Smooth muscle cell of the coronary artery (primary cell): ENCODE data around the gene CDC14B. TPM values are rescaled to one million over a fixed set of nuclear protein-coding genes. Genes with fewer than 3 reads are reported as not detected.

Experiments used
- total RNA-seq: library from RNA; depleted of rRNA; stranded (reverse); fragments of >200 nt; gene quantifications from 2 replicates; pipeline ENCODE4 v1.2.3, GENCODE V29; 2014; ENCODE audit warnings: low replicate concordance

Gene CDC14B
- 13.5 and 62.1 TPM in 2 replicates for total RNA-seq

DNA sequence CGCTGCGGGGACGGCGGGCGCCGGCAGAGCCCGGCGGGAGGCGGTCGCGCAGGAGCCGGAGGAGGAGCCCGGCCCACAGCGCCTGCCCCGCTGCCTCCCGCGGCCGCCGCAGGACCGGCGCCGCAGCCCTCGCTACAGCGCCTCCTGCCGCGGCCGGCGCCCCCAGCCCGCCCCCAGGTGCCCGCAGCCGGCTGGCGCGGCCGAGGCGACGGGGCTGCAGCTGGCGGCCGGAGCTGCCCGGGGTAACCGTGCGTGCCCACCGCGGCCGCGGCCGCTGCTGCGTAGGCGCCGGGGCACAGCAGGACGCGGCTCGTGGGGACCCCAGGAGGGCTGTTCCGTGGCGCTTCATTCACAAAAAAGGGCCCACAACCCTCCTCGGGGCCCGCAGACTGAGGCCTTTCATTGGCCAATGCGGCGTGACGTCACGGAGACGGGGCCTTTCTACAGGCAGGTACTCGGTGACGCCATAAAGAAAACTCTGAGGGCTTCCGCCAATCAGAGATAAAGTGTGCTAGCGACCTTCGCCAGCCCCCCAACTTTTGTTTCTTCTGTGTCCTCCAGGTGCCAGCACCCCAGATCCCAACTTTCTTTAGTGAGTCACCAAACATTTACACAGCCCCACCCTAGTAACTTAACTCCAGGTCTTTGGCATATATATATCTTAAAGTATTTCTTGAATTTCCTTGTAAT is at the start of gene CDC14B:
TSS of gene CDC14B (minus strand) at position 353 of the 690 bp plus-strand sequence. CDS start 465 bp downstream, outside the sequence.

DNA sequence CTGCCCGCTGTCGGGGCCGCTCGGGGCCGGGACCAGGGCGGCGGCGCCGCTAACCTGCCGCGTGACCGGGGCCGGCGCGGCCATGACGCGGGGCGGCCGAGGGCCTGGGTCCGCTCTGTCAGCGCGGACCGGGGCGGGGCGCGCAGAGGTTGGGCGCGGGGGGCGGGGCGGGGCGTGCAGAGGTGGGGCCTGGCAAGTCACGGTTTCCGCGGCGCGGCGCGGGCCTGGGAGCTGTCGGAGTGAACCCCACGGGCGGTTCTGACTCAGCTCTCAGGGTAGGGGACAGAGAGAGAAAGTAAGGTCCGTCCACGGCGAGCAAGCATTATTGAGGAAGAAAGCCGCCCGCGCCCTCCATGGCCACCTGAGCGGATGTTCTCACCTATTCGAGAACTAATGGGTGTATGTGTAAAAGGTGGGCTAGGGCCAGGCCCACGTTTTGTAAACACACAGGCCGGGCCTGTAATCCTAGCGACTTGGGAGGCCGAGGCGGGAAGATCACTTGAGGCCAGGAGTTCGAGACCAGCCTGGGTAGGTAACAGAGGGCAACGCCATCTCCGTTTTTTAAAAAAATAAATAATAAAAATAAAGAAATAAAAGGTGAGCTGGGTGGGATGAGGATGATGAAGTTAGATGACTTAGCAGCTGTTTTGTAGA is 35.7 kb upstream of the CDC14B start, which contains the start of gene PRXL2C:
TSS of gene PRXL2C (minus strand) at position 120 of the 654 bp plus-strand sequence. CDS start at position 84, 36 bp downstream.

Other genes starting within 250 kb of the CDC14B start
- gene SLC35D2, start 236.1 kb downstream of the CDC14B start, total RNA-seq: 8.1 and 12.8 TPM in 2 replicates
- gene ZNF367, start 201.5 kb downstream of the CDC14B start, total RNA-seq: 0.47 and 1.5 TPM in 2 replicates
- gene HABP4, start 169.7 kb downstream of the CDC14B start, total RNA-seq: 15.7 and 19.7 TPM in 2 replicates
- 12.1 and 21.6 TPM in 2 replicates for gene PRXL2C, start 35.5 kb upstream of the CDC14B start, total RNA-seq
- gene ZNF510, start 158.2 kb upstream of the CDC14B start, total RNA-seq: 9.0 and 12.8 TPM in 2 replicates
- gene ZNF782, start 234.7 kb upstream of the CDC14B start, total RNA-seq: 1.4 and 2.8 TPM in 2 replicates